ENCODE results near the gene ZNF562.
"Not testable (repeated sequence)": the region's sequence is repeated elsewhere in the genome, so short reads cannot be mapped to it uniquely, and the experiment has no call there.

The ZNF562 gene

DNA sequence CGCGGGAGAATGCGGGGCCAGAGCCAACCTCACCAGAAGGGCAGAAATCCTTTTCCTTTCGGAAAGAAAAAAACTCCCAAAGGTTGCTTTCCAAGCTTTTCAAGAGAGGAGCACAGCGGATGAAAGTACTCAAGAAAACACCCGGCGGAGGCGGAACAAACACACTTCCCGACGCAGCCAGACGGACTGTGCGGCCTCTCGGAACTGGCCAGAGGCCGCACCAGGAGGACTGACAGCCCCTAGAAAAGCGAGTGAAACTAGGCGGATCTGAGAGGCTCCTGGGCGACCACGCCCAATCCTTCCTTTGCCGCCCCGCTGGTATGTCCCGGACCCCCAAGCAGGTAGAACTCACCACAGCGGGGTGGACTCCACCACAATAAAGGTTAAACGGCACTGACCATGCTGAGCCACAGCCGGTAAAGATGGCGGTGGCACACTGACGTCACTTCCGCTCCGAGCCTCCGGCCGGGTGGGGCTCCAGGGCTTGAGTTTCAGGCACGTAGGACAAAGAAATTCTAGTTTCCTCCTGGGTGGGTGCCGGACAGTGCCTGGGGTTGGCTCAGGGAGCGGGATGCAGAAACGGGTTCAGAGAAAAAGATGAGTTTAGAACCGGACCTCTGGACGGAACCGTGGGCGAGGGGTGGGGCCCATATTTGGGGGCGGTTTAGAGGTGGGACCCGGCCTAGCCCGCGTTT lies at the start of gene ZNF562:
ZNF562 (minus strand) TSS at position 438 of the 695 bp plus-strand sequence. CDS start 14,356 bp downstream, outside the sequence.
- peak; percentile 72 for DNase-seq (ENCODE audit: low read depth)

DNA sequence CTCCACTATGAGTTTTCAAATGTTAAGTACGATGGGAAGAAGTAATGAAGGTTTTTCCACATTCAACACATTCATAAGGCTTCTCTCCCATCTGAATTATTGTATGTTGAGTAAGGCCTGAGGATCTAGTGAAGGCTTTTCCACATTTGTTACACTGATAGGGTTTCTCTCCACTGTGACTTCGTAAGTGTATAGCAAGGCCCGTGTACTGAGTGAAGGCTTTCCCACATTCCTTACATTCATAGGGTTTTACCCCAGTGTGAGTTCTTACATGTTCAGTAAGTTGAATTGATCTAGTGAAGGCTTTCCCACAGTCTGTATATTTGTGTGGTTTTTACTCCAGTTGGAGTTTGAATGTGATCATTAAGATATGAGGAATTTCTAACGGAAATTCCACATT lies 49.3 kb upstream of the ZNF562 start:
- DNase-seq (ENCODE audit: low read depth) = no peak

DNA sequence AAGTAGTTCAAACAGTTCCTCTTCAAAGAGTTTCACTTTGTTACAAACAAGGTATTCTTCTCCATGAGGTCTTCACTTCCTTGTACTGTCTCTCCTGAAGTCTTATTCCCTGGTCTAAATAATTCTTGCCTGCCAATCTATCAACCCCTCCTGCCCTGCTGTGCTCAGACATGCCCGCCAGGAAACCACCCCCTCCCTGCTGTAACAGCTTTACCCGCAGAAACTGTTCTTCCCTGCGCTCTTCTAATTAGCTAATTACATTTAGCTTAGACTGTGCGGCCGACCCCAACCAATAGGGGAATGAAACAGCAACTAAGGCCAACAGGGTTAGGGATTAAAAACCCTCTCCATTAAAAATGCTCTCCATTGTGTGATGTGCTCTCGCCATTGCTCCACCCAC lies 47.0 kb upstream of the ZNF562 start:
- DNase-seq (ENCODE audit: low read depth) = no peak

DNA sequence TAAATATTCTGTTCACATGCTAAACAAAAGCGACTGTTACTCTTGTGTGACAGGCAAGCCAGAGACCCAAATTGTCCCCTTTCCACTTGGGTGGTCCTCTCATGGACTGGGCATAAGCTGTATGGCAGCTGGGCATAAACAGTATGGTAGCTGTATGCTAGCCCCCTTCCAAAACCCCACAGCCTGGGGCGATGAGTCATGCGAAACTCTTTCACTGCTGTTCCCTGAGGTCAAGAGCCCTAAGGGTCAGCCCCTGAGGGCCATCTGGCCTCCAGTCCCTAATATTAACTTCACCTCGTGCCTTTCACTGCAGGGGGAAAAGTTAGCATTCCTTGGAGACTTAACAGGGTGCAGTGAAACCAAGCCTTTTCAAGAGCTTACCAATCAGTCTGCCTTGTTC lies 45.6 kb upstream of the ZNF562 start:
- no peak for DNase-seq (ENCODE audit: low read depth)

DNA sequence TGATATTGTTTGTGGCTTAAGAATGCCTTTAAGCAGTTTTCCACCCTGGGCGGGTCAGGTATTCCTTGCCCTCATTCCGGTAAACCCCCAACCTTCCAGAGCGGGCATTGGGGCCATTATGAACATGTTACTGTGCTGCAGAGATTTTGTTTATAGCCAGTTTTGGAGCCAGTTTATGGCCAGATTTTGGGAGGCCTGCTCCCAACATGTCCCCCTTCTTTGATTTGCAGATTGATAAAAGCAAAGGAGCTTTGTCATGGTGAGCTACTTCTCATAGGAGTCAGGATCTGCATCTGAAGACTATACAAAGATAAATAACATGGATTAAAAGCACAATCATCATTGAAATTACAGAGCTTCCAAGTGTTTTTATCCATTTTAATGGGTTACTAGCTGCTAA lies 36.9 kb upstream of the ZNF562 start:
- DNase-seq (ENCODE audit: low read depth) = no peak

DNA sequence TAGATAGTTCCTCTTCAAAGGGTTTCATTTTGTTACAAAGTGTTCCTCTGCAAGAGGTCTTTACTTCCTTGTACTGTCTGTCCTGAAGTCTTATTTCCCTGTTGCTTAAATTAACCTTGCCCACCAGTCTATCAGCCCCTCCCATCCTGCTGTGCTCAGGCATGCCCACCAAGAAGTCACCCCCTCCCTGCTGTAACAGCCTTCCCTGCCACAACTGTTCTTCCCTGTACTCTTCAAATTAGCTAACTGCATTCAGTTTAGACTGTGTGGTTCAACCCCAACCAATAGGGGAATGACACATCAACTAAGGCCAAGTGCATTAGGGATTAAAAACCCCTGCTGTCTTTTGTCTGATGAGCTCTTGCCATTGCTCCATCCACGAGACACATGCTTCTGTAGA lies 34.4 kb upstream of the ZNF562 start:
- no peak for DNase-seq (ENCODE audit: low read depth)

DNA sequence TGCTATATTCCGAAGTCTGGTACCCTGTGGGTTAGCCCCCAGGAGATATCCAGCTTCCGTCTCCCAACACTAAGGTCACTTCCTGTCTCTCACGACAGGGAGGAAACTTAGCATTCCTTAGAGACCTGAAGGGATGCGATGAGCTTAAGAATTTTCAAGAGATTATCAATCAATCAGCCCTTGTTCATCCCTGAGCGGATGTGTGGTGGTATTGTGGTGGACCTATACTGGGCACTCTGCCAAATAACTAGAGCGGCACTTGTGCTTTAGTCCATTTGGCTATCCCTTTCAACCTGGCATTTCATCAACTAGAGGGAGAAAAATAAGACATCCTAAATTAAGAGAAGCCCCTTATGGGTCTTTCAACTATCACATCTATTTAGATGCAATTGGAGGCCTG lies 30.9 kb upstream of the ZNF562 start:
- DNase-seq (ENCODE audit: low read depth) = no peak

DNA sequence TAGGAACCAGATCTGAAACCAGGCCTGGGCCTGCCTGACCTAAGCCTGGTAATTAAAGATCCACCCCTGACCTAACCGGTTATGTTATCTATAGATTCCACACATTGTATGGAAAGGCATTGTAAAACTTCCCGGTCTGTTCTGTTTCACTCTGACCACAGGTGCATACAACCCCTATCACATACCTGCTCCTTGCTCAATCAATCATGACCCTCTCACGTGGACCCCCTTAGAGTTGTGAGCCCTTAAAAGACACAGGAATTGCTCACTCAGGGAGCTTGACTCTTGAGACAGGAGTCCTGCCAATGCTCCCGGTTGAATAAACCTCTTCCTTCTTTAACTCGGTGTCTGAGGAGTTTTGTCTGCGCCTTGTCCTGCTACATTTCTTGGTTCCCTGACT lies 27.3 kb upstream of the ZNF562 start:
- DNase-seq (ENCODE audit: low read depth) = no peak

DNA sequence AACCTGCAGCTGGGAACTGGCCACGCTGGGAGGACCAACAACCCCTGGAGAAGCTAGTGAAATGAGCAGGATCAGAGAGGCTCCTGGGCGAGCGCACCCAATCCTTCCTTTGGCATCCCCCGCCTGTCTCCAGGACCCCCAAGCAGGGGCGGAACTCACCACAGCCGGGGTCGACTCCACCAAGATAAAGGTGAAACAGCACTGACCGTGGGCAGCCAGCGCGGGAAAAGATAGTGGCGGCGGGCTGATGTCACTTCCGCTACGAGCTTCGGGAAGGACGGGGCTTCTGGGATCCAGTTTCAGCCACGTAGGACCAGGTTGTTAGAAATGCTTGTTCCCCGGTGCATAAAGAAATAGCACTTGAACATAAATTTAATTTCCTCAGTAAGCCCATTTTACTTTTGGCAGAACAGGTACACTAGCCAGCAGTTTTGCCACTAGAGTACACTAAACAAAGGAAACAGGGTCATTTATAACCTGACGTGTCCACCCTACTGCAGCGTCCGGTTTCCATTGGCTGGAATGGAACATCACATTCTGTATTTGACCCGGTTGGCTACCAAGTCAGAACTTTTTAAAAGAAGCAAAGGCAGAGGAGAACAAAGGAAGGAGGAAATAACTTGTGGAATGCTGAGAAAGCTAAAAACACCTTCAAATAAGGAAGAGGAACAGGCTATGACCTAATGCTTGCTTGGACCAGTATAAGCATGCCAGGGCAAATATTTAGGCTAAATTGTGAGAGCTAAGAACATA lies 25.5 kb upstream of the ZNF562 start:
- DNase-seq (ENCODE audit: low read depth) = no peak

DNA sequence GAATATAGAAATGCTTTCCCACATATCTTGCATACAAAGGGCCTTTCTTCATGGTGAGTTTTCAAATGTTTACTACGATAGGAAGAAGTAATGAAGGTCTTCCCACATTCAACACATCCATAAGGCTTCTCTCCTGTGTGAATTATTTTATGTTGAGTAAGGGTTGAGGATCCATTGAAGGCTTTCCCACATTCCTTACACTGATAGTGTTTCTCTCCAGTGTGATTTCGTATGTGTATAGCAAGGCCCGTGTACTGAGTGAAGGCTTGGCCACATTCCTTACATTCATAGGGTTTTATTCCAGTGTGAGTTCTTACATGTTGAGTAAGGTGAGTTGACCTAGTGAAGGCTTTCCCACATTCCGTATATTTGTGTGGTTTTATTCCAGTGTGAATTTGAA lies 15.4 kb upstream of the ZNF562 start:
- not testable (repeated sequence) for DNase-seq (ENCODE audit: low read depth)

DNA sequence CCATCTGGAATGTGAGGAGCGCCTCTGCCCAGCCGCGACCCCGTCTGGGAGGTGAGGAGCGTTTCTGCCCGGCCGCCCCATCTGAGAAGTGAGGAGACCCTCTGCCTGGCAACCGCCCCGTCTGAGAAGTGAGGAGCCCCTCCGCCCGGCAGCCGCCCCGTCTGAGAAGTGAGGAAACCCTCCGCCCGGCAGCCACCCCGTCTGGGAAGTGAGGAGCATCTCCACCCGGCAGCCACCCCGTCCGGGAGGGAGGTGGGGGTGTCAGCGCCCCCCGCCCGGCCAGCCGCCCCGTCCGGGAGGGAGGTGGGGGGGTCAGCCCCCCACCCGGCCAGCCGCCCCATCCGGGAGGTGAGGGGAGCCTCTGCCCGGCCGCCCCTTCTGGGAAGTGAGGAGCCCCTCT lies 5.1 kb upstream of the ZNF562 start:
- DNase-seq (ENCODE audit: low read depth) = not testable (repeated sequence)

DNA sequence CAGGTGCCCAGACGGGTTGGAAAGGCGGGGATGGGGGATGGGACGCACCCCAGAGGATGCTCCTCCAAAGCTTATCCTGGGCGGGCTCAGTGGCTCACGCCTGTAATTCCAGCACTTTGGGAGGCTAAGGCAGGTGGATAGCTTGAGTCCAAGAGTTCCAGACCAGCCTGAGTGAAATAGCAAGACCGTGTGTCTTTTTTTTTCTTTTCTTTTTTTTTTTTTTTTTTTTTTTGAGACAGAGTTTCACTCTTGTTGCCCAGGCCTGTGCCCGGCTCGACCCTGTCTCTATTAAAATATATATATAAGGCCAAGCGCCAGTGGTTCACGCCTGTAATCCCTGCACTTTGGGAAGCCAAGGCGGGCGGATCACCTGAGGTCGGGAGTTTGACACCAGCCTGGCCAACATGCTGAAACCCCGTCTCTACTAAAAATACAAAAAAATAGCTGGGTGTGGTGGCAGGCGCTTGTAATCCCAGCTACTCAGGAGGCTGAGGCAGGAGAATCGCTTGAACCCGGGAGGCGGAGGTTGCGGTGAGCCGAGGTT lies 530 bp upstream of the ZNF562 start:
- DNase-seq (ENCODE audit: low read depth) = not testable (repeated sequence)

DNA sequence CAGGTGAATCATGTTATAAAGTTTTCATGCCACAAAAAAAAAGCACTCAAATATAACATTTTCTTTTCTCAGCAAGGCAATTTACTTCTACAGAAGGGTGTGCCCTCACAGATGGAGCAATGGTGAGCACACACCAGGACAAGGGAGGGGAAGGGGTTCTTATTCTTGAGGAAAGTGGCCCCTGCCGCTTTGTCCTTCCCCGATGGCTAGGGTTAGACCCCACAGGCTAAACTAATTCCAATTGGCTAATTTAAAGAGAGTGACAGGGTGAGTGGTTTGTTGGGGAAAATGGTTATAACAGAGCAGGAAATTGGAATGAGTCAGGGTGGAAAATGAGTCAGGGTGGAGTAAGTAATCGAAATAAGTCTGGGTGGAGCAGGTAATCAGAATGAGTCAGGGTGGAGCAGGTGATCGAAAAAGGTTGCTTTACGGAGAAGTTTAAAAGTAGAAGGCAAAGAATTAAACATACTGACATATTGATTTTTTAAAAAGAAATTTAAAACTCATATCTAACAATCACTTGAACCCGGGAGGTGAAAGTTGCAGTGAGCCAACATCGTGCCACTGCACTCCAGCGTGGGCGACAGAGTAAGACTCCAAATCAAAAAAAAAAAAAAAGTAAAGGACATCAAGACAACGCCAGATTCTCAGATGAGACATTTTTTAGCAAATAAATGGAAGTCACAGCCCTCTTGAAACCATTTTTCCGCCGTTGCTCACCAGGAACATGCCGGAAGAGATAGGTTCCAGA lies 813 bp downstream of the ZNF562 start:
- no peak for DNase-seq (ENCODE audit: low read depth)

DNA sequence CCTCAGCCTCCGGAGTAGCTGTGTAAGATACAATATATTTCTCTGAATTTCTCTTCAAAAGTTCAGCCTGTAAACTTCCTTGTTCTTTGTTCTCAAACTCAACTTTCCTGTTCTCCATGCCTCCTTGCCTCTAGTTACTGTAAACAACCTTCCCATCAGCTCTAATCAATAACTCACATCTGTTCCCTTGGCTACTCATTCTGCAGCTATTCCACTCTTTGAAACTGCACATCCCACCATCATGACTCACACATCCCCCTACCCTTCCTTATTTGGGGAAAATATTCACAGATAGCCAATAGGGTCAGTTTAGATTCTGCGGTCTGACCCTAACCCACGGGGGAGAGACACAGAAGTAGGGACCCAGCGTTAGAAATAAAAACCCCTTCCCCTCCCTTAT lies 2.0 kb downstream of the ZNF562 start:
- DNase-seq (ENCODE audit: low read depth) = no peak

DNA sequence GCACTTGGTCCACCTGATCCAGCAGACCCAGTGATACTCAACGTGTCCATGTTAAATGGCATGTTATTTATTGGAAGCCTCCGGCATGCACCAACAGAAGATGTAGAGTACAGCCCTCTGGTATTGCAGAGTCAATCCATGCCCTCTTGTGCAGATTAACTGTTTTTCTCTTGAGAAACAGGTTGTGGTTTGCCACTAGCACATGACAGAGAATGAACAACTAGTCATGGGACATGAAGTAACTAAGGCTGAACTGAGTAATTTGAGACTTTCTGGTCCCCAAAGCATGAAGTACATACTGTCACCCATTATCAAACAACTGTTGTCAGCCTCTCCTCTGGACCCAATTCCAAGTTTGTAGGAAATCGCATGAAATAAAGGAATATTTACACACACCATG lies 3.2 kb downstream of the ZNF562 start:
- DNase-seq (ENCODE audit: low read depth) = no peak

DNA sequence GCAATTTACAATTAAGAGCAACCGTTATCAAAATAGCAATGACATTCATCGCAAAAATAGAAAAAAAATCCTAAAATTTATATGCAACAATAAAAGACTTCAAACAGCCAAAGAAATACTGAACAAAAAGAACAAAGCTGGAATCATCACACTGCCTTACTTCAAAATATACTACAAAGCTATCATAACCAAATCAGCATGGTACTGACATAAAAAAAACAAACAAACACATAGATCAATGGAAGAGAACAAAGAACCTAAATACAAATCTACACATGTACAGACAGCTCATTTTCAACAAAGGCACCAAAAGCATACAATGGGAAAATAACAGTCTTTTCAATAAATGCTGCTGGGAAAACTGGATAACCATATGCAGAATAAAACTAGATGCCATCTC lies 6.4 kb downstream of the ZNF562 start:
- no peak for DNase-seq (ENCODE audit: low read depth)

DNA sequence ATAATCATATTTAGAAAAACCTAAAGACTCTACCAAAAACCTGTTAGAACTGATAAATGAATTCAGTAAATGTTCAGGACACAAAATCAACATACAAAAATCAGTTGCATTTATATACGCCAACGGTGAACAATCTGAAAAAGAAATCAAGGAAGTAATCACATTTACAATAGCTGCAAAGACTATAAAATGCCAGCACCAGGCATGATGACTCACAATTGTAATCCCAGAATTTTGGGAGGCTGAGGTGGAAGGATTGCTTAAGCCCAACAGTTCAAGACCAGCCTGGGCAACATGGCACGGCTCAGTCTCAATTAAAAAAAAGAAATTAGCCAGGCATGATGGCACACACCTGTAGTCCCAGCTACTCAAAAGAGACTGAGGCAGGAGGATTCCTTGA lies 7.0 kb downstream of the ZNF562 start:
- no peak for DNase-seq (ENCODE audit: low read depth)

DNA sequence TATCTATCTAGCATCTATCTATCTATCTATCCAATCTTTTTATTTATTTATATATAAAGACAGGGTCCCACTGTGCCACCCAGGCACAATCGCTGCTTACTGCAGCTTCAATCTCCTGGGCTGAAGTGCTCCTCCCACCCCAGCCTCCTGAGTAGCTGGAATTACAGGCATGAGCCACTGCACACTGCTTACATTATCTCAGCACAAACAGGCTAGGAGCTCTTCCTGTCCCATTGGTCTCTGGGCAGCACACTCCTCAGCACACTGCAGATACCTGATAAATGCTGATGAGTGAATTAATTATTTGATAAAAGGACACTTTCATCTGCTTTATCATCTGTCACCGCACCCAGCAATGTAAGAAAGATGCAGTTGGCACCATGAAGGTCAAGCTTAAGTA lies 16.1 kb downstream of the ZNF562 start:
- DNase-seq (ENCODE audit: low read depth) = no peak

DNA sequence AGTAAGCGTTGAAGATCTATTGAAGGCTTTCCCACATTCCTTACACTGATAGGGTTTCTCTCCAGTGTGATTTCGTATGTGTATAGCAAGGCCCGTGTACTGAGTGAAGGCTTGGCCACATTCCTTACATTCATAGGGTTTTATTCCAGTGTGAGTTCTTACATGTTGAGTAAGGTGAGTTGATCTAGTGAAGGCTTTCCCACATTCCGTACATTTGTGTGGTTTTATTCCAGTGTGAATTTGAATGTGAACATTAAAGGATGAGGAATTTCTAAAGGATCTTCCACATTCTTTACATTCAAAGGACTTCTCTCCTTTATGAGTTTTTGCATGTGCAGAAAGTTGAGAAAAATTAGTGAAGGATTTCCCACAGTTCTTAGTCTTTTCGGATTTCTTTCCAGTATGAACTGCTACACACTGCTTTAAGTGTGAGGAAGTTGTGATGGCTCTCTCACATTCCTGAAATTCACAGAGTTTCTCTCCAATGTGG lies 21.8 kb downstream of the ZNF562 start:
- DNase-seq (ENCODE audit: low read depth) = not testable (repeated sequence)

DNA sequence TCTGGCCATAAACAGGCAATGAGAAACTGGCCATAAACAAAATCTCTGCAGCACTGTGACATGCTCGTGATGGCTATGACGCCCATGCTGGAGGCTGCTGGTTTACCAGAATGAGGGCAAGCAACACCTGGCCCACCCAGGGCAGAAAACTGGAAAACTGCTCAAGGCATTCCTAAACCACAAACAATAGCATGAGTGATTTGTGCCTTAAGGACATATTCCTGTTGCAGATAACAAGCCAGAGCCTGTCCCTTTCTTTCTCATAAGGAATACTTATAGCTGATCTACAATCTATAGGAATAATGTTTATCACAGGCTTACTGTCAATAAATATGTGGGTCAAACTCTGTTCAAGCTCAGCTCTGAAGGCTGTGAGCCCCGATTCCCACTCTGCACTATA lies 23.4 kb downstream of the ZNF562 start:
- DNase-seq (ENCODE audit: low read depth) = not testable (repeated sequence)

DNA sequence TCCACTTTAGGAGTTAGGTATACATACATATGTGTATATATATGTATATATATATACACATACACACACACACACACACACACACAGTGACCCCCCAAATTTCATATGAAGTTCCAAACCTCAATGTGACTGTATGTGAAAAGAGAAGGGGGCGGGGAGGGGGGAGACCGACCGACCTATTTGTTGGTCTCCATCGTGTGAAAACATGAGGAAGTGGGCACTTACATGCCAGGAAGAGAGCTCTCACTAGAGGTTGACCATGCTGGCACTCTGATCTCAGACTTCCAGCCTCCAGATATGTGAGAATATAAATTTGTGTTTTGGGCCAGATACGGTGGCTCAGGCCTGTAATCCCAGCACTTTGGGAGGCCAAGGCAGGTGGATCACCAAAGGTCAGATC lies 24.6 kb downstream of the ZNF562 start:
- DNase-seq (ENCODE audit: low read depth) = no peak

DNA sequence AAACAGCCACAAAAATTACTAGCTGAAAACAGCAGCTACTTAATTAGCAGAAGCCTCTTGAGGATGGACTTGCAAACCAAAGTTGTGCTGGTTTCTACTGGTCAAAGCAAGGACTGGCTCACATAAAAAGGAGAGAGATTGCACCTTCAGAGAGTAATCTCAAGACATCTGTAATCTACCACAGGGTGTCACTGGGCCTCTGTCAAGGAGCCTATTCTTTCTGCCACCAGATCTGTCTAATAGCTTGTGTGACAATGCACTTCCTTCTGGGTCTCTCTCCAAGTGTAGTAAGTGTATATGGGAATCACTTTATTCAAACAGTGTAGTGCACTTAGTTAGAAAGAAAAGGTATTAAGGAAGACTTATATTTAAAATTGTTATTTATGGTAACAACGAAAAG lies 29.4 kb downstream of the ZNF562 start:
- no peak for DNase-seq (ENCODE audit: low read depth)

DNA sequence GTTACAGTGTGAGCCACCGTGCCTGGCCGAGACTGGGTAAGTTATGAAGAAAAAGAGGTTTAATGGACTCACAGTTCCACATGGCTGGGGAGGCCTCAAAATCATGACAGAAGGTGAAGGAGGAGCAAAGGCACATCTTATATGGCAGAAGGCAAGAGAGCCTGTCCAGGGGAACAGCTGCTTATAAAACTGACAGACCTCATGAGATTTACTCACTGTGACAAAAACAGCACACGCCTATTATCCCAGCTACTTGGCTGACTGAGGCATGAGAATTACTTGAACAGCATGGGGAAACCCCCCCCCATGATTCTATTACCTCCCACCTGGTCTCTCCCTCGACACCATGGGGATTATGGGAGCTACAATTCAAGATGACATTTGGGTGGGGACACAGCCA lies 30.4 kb downstream of the ZNF562 start:
- DNase-seq (ENCODE audit: low read depth) = no peak

All from stromal cell of bone marrow (primary cell).